Heart left ventricle (tissue), 16 donors: Measurements from ENCODE around the gene ZNF423. TPM values are rescaled to one million over a fixed set of nuclear protein-coding genes. Genes with fewer than 3 reads are reported as not detected.
A peak's percentile ranks its signal among the peaks of the same experiment; 100 is the strongest.

ENCODE experiments used
- ATAC-seq, 4 donors: fragments of 200-7000 bp; cut with Tn5 transposase; one replicate each; pipeline ENCODE4 v1.9.1; 2020 to 2022; ENCODE audit warnings: moderate library complexity in 4 of 4, mild to moderate bottlenecking in 3 of 4, moderate number of reproducible peaks in 1 of 4
- DNase-seq, 5 donors: peaks; one replicate each; pipeline ENCODE4 v3.0.0-alpha.2; 2020
- H3K27ac ChIP-seq, 12 donors: fragments of 200-600 bp; sonication (generic) in 4 of 12; one replicate each; pipeline versions ENCODE4 v1.5.0 to v1.8.0; 2016 to 2022; ENCODE audit warnings: mild to moderate bottlenecking in 2 of 12
- H3K27me3 ChIP-seq, 9 donors: fragments of 200-600 bp; sonication (generic) in 2 of 9; one replicate each; pipeline versions ENCODE4 v1.5.1 to v1.8.0; 2016 to 2022; ENCODE audit warnings: mild to moderate bottlenecking in 3 of 9
- H3K36me3 ChIP-seq, 9 donors: fragments of 200-600 bp; sonication (generic) in 2 of 9; one replicate each; pipeline versions ENCODE4 v1.5.0 to v1.8.0; 2018 to 2022; ENCODE audit warnings: mild to moderate bottlenecking in 2 of 9
- H3K4me1 ChIP-seq, 12 donors: fragments of 200-600 bp; sonication (generic) in 4 of 12; one replicate each; pipeline versions ENCODE4 v1.5.0 to v1.8.0; 2016 to 2022; ENCODE audit warnings: mild to moderate bottlenecking in 3 of 12
- H3K4me3 ChIP-seq, 12 donors: fragments of 200-600 bp; sonication (generic) in 4 of 12; one replicate each; pipeline versions ENCODE4 v1.5.0 to v1.8.0; 2017 to 2022; ENCODE audit warnings: mild to moderate bottlenecking in 9 of 12, moderate library complexity in 4 of 12
- H3K9me3 ChIP-seq, 12 donors: fragments of 200-600 bp; sonication (generic) in 4 of 12; one replicate each; pipeline versions ENCODE4 v1.5.0 to v1.8.0; 2016 to 2022; ENCODE audit warnings: mild to moderate bottlenecking in 1 of 12
- CTCF ChIP-seq, 12 donors: fragments of 200-600 bp; sonication (generic) in 4 of 12; IDR thresholded peaks; one replicate each; pipeline versions ENCODE4 v1.5.0 to v1.8.0; 2018 to 2022; ENCODE audit warnings: antibody characterized with exemption in 12 of 12, mild to moderate bottlenecking in 5 of 12
- POLR2A ChIP-seq, 2 donors: fragments of 450-650 bp; IDR thresholded peaks; one replicate each; pipeline ENCODE4 v1.6.1; 2017; ENCODE audit warnings: antibody characterized with exemption in 2 of 2, mild to moderate bottlenecking in 2 of 2, moderate library complexity in 2 of 2
- WGBS, 4 donors: extraction: QIAGEN DNeasy Blood & Tissue Kit in 2 of 4; methylation state at CpG; one replicate each; pipeline versions ENCODE4 v1.1.5 to v1.1.7; 2013 to 2018; 5-methylcytosine and 5-hydroxymethylcytosine counted together
- intact Hi-C, 10 donors: fragments of 100-400 bp; cut with DNase I; formaldehyde crosslinking; loops; one replicate each; pipeline versions ENCODE4 v1.11.1 to v1.14.2; 2022
- polyA plus RNA-seq, 2 donors: library from polyadenylated mRNA; stranded (reverse); fragments of 200-250 nt; gene quantifications; one replicate each; pipeline ENCODE4 v1.2.3, GENCODE V29; 2013
- total RNA-seq, 9 donors: library from RNA; depleted of rRNA in 2 of 9; stranded (reverse); fragments of >200 nt in 2 of 9; fragmentation: NEBNext Ultra II Directional in 3 of 9; extraction: Animal tissue kit (Norgen Biotek cat#: 25700) in 3 of 9; gene quantifications; one replicate each; pipeline versions ENCODE4 v1.1.0 to v1.2.4, GENCODE V29; 2016 to 2023
- donor health status: ischemic (EF 13 %, LVEDD 7.1; RV severe dilation, severe dysfunction).
- donor health status: healthy with polysubstance abuse.
- donor health status: DM: no; HTN: yes; CAD: no.
- donor health status: DM: no; HTN: no; CAD: no.
- donor health status: ischemic (EF 25% LVEDD 6.9; RV normal size, moderate dysfunction).
- donor health status: ischemic (EF 25% LVEDD 5.7; RV mildly dilated, moderate dysfunction).
- donor health status: healthy.
- donor health status: DM: yes; HTN: yes; CAD: no.
- donor health status: ischemic (EF 35%, LVEDD 5.7; RV mildly dilated, moderate dysfunction).
- donor health status: nonischemic (EF 11% LVEDD 7.7; RV severe dilation, severe dysfunction).
- donor health status: DM: yes; HTN: yes; CAD: no.
- donor health status: PGD.
- donor health status: ischemic (EF 29% LVEDD 5.4; RV normal size, mild dysfunction).
- donor health status: nonischemic (EF 23%, LVEDD 6.1; RV moderate dilation, normal function).

The ZNF423 gene
- total and polyA plus RNA-seq, 11 donors, result 1.8 to 10.4 (median 5.7) TPM

- ATAC-seq (peak in 1 of 4 donors; percentile 28), DNase-seq (no peak)
- H3K9me3 ChIP-seq, result no peaks in the 10 kb centered on the region
- H3K4me3 ChIP-seq, result no peak overlapping the region
- WGBS, 4 donors, result 64 to 72% (median 68%) methylated on average over 20 of the region's 20 CpGs
- H3K27me3 ChIP-seq, result peaks cover 0 to 6% (median 0%) of the 10 kb centered on the region in 9 donors
- intact Hi-C loops, result loop anchor here in 2 of 10 donors (5.0 kb wide), 1 partner anchor 52 kb away; no protein-coding TSS in a partner anchor
- H3K4me1 ChIP-seq, result peaks cover 0 to 21% (median 16%) of the 10 kb centered on the region in 12 donors
- TF ChIP-seq POLR2A (IDR thresholded peaks at IDR 0.05) (no peak), CTCF (IDR thresholded peaks at IDR 0.05) (peak in 4 of 12 donors; percentile 18 to 34 (median 26))
- H3K36me3 ChIP-seq, result no peaks in the 10 kb centered on the region
- peak overlapping the region in 5 of 12 donors; percentile 8 to 84 (median 69) for H3K27ac ChIP-seq
Measured at GRCh38 chr16:49440156-49441065, 415.5 kb downstream of the ZNF423 start.

- 90 to 98% (median 97%) methylated on average over 3 to 4 of the region's 4 CpGs for WGBS, 4 donors
- H3K27me3 ChIP-seq, result peaks cover 0 to 8% (median 0%) of the 10 kb centered on the region in 9 donors
- TF ChIP-seq POLR2A (IDR thresholded peaks at IDR 0.05), result no peak
- TF ChIP-seq CTCF (IDR thresholded peaks at IDR 0.05), result no peak
- H3K4me3 ChIP-seq, result no peak overlapping the region
- DNase-seq (no peak), ATAC-seq (no peak)
- H3K4me1 ChIP-seq, result peaks cover 0 to 21% (median 16%) of the 10 kb centered on the region in 12 donors
- H3K36me3 ChIP-seq, result no peaks in the 10 kb centered on the region
- intact Hi-C loops, result loop anchor here in 2 of 10 donors (5.0 kb wide), 2 partner anchors 53 to 418 kb away; partner anchors contain the start of gene ZNF423 (in 1 of the 2)
- H3K27ac ChIP-seq, result peak overlapping the region in 3 of 12 donors; percentile 22 to 32 (median 30)
- H3K9me3 ChIP-seq, result no peaks in the 10 kb centered on the region
Measured at GRCh38 chr16:49439676-49440075, 416.2 kb downstream of the ZNF423 start.

- peak overlapping the region in 3 of 12 donors; percentile 22 to 34 (median 30) for H3K27ac ChIP-seq
- H3K4me3 ChIP-seq, result no peak overlapping the region
- H3K36me3 ChIP-seq, result no peaks in the 10 kb centered on the region
- TF ChIP-seq CTCF (IDR thresholded peaks at IDR 0.05) (no peak), POLR2A (IDR thresholded peaks at IDR 0.05) (no peak)
- WGBS, 4 donors, result 63 to 70% (median 68%) methylated on average over 7 of the region's 7 CpGs
- no peaks in the 10 kb centered on the region for H3K9me3 ChIP-seq
- ATAC-seq (no peak), DNase-seq (no peak)
- intact Hi-C loops, result loop anchor here in 1 of 10 donors (5.0 kb wide), 1 partner anchor 418 kb away; the partner anchor contains the start of gene ZNF423
- H3K4me1 ChIP-seq, result peaks cover 0 to 21% (median 16%) of the 10 kb centered on the region in 12 donors
- peaks cover 0 to 11% (median 0%) of the 10 kb centered on the region in 9 donors for H3K27me3 ChIP-seq
Measured at GRCh38 chr16:49439050-49439449, 416.9 kb downstream of the ZNF423 start.

Other genes with a start within 250 kb of the ZNF423 start
- 10 to 100 TPM; 10.9 to 23.9 (median 17.9) TPM for gene CNEP1R1, start 169.1 kb upstream of the ZNF423 start, total RNA-seq
- 10 to 100 TPM; 16.4 to 16.6 TPM for gene CNEP1R1, start 169.1 kb upstream of the ZNF423 start, polyA plus RNA-seq
- gene HEATR3, start 209.9 kb upstream of the ZNF423 start, total RNA-seq, result 10 to 100 TPM in 8 of 9 donors, 1 to 10 TPM in 1; 9.5 to 21.2 (median 11.9) TPM
- 1 to 10 TPM; 2.4 to 7.1 TPM for gene HEATR3, start 209.9 kb upstream of the ZNF423 start, polyA plus RNA-seq